ENCODE results near the gene NACC2. TPM values are rescaled to one million over a fixed set of nuclear protein-coding genes. Genes with fewer than 3 reads are reported as not detected.

NACC2 gene
- total RNA-seq, 4 donors from 2014 or later: 15.0 to 35.2 (median 20.7) TPM

GRCh38 chr9:136140966-136141365 lies 45.9 kb upstream of the NACC2 start:
- TF ChIP-seq, protein P1, sequence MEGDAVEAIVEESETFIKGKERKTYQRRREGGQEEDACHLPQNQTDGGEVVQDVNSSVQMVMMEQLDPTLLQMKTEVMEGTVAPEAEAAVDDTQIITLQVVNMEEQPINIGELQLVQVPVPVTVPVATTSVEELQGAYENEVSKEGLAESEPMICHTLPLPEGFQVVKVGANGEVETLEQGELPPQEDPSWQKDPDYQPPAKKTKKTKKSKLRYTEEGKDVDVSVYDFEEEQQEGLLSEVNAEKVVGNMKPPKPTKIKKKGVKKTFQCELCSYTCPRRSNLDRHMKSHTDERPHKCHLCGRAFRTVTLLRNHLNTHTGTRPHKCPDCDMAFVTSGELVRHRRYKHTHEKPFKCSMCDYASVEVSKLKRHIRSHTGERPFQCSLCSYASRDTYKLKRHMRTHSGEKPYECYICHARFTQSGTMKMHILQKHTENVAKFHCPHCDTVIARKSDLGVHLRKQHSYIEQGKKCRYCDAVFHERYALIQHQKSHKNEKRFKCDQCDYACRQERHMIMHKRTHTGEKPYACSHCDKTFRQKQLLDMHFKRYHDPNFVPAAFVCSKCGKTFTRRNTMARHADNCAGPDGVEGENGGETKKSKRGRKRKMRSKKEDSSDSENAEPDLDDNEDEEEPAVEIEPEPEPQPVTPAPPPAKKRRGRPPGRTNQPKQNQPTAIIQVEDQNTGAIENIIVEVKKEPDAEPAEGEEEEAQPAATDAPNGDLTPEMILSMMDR (IDR thresholded peaks at IDR 0.05; ENCODE audit: low read depth): no peak

DNA sequence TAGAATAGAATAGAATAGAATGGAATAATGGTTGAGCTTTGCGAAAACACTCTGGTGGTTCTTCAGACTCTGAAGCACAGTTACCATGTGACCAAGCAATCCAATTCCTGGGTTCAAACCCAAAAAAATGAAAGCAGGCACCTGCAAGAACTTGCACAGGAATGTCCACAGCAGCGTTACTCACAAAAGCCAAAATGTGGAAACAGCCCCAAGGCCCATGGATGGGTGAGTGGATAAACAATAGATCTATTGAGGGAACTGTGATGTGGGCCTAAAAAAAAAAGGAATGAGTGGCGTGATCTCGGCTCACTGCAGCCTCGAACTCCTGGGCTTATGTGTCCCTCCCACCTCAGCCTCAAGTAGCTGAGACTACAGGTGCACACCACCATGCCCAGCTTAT lies 45.0 kb upstream of the NACC2 start:
- TF ChIP-seq, protein P1 (IDR thresholded peaks at IDR 0.05; ENCODE audit: low read depth): no peak

DNA sequence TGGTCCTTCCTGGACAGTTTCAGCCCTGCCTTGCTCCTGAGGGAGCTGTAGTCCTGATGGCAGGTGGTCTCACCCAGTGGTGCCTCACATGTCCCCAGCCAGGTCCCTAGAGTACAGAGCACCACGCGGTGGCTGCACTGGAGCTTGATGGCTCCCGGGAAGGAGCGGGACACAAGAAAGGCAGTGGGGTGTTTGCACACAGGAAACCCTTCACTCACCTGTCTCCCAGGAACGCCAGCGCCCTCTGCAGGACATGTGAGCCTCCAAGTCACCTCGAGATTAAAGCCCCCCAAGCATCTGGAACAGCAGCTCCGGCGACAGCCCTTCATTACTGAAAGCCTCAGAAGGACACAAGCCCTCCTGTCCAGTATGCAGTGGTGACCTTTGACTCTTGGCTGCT lies 43.5 kb upstream of the NACC2 start:
- TF ChIP-seq, protein P1 (IDR thresholded peaks at IDR 0.05; ENCODE audit: low read depth): no peak

GRCh38 chr9:136137321-136138265 lies 42.5 kb upstream of the NACC2 start:
- TF ChIP-seq, protein P1 (IDR thresholded peaks at IDR 0.05; ENCODE audit: low read depth): no peak

DNA sequence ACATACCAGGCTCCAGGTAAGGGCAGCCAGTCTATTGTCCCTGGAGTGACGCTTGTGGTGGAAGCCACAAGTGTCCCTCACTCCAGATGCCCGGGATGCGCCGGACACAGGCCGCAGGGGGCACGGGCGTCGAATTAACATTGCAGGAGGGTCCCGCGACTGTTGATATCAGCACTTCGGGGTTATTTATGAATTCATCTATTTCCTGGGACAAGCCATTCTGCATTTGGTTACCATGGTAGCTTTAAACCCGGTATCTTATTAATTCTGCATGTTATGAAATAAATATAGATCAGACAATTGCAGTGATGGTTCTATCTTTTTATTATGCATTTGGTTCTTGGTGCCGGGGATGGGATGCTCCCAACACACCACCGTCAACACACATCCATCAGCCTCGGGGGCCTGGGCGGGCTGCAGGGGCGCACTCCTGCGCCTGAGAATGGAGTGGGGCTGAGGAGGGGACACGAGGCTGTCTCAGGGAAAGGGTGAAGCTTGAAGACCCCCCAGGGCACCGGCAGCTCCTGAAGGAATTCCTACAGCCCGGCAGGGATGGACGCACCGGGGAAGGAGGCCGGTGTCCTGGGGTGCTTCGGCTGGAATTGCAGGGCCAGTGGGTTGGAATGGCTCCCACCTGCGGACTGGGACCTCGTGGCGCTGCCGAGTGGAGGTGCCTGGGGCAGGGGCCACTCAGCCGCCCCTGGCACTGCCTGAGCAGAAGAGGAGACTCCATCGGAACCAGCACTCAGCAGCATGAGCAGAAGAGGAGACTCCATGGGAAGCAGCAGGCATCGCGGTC lies 41.2 kb upstream of the NACC2 start:
- TF ChIP-seq, protein P1 (IDR thresholded peaks at IDR 0.05; ENCODE audit: low read depth): no peak

DNA sequence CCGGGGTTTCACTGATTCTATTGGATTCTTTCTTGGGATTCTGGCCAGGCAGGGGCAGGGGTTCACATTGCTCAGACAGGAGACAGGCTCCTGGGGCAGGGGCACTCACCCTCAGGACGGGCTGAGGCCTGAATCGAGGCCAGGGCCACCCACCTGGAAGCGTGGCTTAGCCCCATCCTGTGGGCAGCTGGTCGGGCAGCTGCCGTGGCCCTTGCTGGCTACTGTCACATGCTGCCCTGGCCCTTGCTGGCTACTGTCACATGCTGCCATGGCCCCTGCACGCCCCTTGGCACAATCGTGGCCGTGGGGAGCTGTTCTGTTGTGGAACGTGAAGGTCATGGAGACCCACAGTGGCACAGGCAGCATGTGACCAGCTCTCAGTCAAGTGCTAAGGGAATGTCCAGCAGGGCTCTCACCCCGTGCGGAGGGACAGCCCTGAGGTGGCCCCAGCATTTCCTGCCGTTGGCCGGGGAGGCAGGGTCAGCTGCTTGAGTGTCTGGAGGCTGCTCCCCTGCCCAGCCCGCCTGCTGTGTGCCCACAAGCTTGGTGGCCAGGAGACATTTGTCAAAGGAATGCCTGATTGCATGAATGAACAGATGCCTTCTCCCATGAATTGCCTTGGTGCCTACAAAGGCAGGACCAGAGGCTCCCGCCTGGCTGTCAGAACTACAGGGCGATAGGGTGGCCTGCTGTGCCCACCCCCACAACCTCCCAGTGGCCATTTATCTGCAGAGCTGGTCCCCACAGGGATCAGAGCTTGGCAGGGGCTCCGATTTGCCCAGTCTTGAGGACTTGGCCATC lies 40.4 kb upstream of the NACC2 start:
- TF ChIP-seq, protein P1 (IDR thresholded peaks at IDR 0.05; ENCODE audit: low read depth): no peak
